ENCODE data around the gene STX8.

DNA sequence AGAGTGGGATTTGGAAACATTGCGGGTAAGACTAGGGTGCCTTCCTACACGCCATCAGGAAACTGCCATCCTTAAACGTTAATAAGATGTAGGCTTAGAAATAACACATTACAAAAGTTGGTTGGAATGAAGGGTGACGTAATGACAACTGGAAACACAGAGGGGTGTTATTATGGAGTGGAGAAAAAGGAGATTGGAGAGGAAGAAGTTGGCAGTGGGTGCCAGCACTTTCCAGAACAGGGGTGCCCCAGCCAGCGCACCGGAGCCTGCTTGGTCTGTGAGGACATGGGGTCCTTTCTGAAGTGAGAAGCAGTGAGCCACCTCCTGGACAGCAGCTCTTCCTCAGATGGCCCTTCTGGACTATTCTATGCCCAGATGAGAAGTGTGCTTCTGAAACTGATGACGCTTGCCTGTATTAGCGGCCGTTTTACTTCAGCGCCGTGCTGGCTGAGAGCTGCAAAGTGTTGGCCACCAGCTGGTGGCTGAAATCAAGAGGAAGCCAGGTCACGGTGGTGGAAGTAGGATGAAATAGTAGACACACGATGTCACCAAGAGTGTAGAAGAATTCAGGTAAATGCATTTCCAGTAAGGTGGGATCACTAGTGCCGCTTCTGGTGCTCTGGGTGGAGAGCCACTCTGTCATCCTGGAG lies 309.5 kb downstream of the STX8 start:
- TF ChIP-seq, protein P1, sequence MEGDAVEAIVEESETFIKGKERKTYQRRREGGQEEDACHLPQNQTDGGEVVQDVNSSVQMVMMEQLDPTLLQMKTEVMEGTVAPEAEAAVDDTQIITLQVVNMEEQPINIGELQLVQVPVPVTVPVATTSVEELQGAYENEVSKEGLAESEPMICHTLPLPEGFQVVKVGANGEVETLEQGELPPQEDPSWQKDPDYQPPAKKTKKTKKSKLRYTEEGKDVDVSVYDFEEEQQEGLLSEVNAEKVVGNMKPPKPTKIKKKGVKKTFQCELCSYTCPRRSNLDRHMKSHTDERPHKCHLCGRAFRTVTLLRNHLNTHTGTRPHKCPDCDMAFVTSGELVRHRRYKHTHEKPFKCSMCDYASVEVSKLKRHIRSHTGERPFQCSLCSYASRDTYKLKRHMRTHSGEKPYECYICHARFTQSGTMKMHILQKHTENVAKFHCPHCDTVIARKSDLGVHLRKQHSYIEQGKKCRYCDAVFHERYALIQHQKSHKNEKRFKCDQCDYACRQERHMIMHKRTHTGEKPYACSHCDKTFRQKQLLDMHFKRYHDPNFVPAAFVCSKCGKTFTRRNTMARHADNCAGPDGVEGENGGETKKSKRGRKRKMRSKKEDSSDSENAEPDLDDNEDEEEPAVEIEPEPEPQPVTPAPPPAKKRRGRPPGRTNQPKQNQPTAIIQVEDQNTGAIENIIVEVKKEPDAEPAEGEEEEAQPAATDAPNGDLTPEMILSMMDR (IDR thresholded peaks at IDR 0.05), result no peak
- TF ChIP-seq POLR2AphosphoS5 (IDR thresholded peaks at IDR 0.05; ENCODE audit: low read depth, low read length), result no peak
- no peak for TF ChIP-seq SIN3A (IDR thresholded peaks at IDR 0.05; ENCODE audit: borderline replicate concordance, insufficient read depth, low read depth, low read length)
